Right cardiac atrium (tissue), 5 donors: ENCODE data around the gene DCAF8. TPM values are rescaled to one million over a fixed set of nuclear protein-coding genes. Genes with fewer than 3 reads are reported as not detected.
"Not testable (repeated sequence)": the region's sequence is repeated elsewhere in the genome, so short reads cannot be mapped to it uniquely, and the experiment has no call there.

ENCODE experiments used
- ATAC-seq, 2 donors: fragments of 200-7000 bp; cut with Tn5 transposase; one replicate each; pipeline versions ENCODE4 v1.8.0 to v1.9.1; 2020; ENCODE audit warnings: moderate library complexity in 2 of 2, mild to moderate bottlenecking in 1 of 2
- DNase-seq, 3 donors: peaks; one replicate each; pipeline ENCODE4 v3.0.0-alpha.2; 2020
- H3K27ac ChIP-seq: one replicate; pipeline ENCODE4 v1.5.1; 2013; ENCODE audit warnings: mild to moderate bottlenecking, low read length, control low read depth, moderate library complexity
- H3K27me3 ChIP-seq: one replicate; pipeline ENCODE4 v1.6.1; 2013; ENCODE audit not compliant: control insufficient read depth, insufficient read depth
- H3K4me1 ChIP-seq: one replicate; pipeline ENCODE4 v1.6.1; 2013; ENCODE audit warnings: low read length; ENCODE audit not compliant: control insufficient read depth, insufficient read depth
- H3K4me3 ChIP-seq: one replicate; pipeline ENCODE4 v1.5.1; 2013; ENCODE audit warnings: low read length, control low read depth
- H3K9me3 ChIP-seq: one replicate; pipeline ENCODE4 v1.6.1; 2013; ENCODE audit warnings: low read length; ENCODE audit not compliant: control insufficient read depth
- WGBS: extraction: QIAGEN DNeasy Blood & Tissue Kit; methylation state at CpG from one replicate; pipeline ENCODE4 v1.1.7; 2013; 5-methylcytosine and 5-hydroxymethylcytosine counted together
- intact Hi-C, 4 donors: fragments of 100-400 bp; cut with DNase I; formaldehyde crosslinking; loops; one replicate each; pipeline versions ENCODE4 v1.11.0 to v1.14.0; 2022 to 2023
- polyA plus RNA-seq: library from polyadenylated mRNA; stranded (reverse); fragments of 200-250 nt; gene quantifications from one replicate; pipeline ENCODE4 v1.2.3, GENCODE V29; 2013
- total RNA-seq, 4 donors: library from RNA; stranded (reverse); fragmentation: NEBNext Ultra II Directional; extraction: Animal tissue kit (Norgen Biotek cat#: 25700); gene quantifications; one replicate each; pipeline ENCODE4 v1.2.1, GENCODE V29; 2021
- donor health status: healthy with polysubstance abuse.
- donor health status: DM: no; HTN: yes; CAD: no.
- donor health status: DM: no; HTN: no; CAD: no.
- donor health status: DM: no; HTN: yes; CAD: no; lungs with severe emphysema.
- donor health status: DM: yes; HTN: yes; CAD: no.

Gene DCAF8
- total and polyA plus RNA-seq, 5 donors: 97.8 to 152 (median 113) TPM

GRCh38 chr1:160291248-160292220, 29.2 kb upstream of the DCAF8 start:
- H3K4me1 ChIP-seq: no peaks in the 10 kb centered on the region
- peak; percentile 35 to 73 (median 61) for DNase-seq
- peak overlapping the region; percentile 43 for H3K27ac ChIP-seq
- no peaks in the 10 kb centered on the region for H3K9me3 ChIP-seq
- no peak overlapping the region for H3K4me3 ChIP-seq
- peak; percentile 77 to 79 for ATAC-seq
- intact Hi-C loops: loop anchor here in 2 of 4 donors (5.0 to 10.0 kb wide), 3 partner anchors 97 to 187 kb away; partner anchors contain the start of gene CASQ1 (in 2 of the 2)
- no peaks in the 10 kb centered on the region for H3K27me3 ChIP-seq
- WGBS: 32% methylated on average over 11 of the region's 11 CpGs

DNA sequence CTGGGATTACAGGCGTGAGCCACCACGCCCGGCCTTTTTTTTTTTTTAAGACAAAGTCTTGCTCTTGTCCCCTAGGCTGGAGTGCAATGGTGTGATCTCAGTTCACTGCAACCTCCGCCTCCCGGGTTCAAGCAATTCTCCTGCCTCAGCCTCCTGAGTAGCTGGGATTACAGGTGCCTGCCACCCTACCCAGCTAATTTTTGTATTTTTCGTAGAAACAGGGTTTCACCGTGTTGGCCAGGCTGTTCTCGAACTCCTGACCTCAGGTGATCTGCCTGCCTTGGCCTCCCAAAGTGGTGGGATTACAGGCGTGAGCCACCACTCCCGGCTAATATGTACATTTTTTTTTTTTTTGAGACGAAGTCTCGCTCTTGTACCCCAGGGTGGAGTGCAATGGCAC, 25.4 kb upstream of the DCAF8 start:
- DNase-seq, H3K27ac ChIP-seq, H3K27me3 ChIP-seq, ATAC-seq, intact Hi-C loops, H3K4me3 ChIP-seq, H3K9me3 ChIP-seq, H3K4me1 ChIP-seq: not testable (repeated sequence)
- WGBS: 92% methylated on average over 12 of the region's 12 CpGs

- no peak for ATAC-seq
- WGBS: 81% methylated on average over 23 of the region's 23 CpGs
- Histone ChIP-seq H3K4me3 (peak overlapping the region; percentile 26), H3K4me1 (peaks cover 8% of the 10 kb centered on the region), H3K27ac (no peak overlapping the region), H3K9me3 (no peaks in the 10 kb centered on the region), H3K27me3 (no peaks in the 10 kb centered on the region)
- DNase-seq: peak in 1 of 3 donors; percentile 62
- intact Hi-C loops: no loop called here
Observed at GRCh38 chr1:160285506-160285905, 23.2 kb upstream of the DCAF8 start.

- intact Hi-C loops: no loop called here
Observed at GRCh38 chr1:160284782-160285344, 22.5 kb upstream of the DCAF8 start, which contains the start of gene PEX19. TSS of gene PEX19 (minus strand) at chr1:160285133. CDS start at chr1:160285124, 9 bp downstream.

GRCh38 chr1:160284220-160284781, 22.0 kb upstream of the DCAF8 start:
- Histone ChIP-seq H3K4me1 (peaks cover 8% of the 10 kb centered on the region), H3K27me3 (no peaks in the 10 kb centered on the region), H3K9me3 (no peaks in the 10 kb centered on the region), H3K27ac (peak overlapping the region; percentile 71), H3K4me3 (peak overlapping the region; percentile 98)
- ATAC-seq: peak; percentile 34 to 45
- 1% methylated on average over 15 of the region's 15 CpGs for WGBS
- no peak for DNase-seq
- intact Hi-C loops: no loop called here

More at GRCh38 chr1:160284782-160285344, 22.5 kb upstream of the DCAF8 start, which contains the start of gene PEX19:
- peaks cover 8% of the 10 kb centered on the region for H3K4me1 ChIP-seq
- peak within 1 kb of the TSS; percentile 98 for H3K4me3 ChIP-seq
- no peaks in the 10 kb centered on the region for H3K9me3 ChIP-seq
- H3K27me3 ChIP-seq: no peaks in the 10 kb centered on the region
- DNase-seq (peak; percentile 95 to 97 (median 97)), ATAC-seq (peak; percentile 99)
- WGBS: under 1% methylated on average over 27 of the region's 27 CpGs
- H3K27ac ChIP-seq: peak within 1 kb of the TSS; percentile 71

DNA sequence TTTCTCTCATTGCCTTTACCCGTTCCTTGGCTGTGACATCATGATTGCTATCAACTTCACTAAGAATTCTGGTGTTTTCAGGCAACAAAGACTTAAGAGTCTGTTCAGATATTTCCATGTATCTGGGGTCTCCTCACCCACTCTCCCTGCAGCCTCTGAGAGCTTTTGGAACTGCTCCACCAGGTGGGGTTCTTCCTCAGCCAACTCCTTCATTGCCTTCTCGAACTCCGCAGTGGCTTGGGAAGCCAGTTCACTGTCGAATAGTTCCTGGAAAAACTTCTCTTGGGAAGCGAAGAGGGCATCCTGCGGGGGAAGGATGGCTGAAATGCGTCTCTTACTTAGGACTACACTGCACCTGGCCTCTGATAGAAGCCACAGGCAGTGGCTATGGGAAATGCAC, 20.5 kb upstream of the DCAF8 start:
- Histone ChIP-seq H3K4me1 (peaks cover 8% of the 10 kb centered on the region), H3K9me3 (no peaks in the 10 kb centered on the region), H3K27me3 (no peaks in the 10 kb centered on the region), H3K27ac (no peak overlapping the region), H3K4me3 (no peak overlapping the region)
- DNase-seq (no peak), ATAC-seq (no peak)
- intact Hi-C loops: no loop called here
- WGBS: 89% methylated on average over 7 of the region's 7 CpGs

- Histone ChIP-seq H3K4me3 (no peak overlapping the region), H3K27me3 (no peaks in the 10 kb centered on the region), H3K9me3 (no peaks in the 10 kb centered on the region), H3K4me1 (no peaks in the 10 kb centered on the region), H3K27ac (no peak overlapping the region)
- ATAC-seq: no peak
- intact Hi-C loops: no loop called here
- WGBS: 88% methylated on average over 4 of the region's 4 CpGs
- no peak for DNase-seq
Observed at GRCh38 chr1:160277987-160278386, 15.6 kb upstream of the DCAF8 start.

DNA sequence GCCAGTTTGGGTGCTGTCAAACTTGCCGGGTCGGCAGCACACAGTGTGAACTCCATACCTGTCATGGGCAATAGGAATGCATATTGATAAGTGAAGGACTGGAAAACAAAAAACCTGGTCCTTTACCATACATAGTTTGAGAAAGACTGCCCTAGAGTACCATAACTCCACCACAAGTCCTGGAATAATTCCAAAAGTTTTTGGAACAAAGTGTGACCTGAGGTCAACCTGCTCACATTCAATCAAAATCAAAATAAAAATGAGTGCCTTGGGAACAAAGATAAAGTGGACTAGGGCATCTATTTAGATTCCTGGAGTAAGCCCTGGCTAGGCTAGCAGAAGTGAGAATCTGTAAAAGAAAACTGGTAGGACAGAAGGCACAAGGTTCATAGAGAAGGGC, 15.0 kb upstream of the DCAF8 start:
- intact Hi-C loops: no loop called here
- ATAC-seq (no peak), DNase-seq (no peak)
- Histone ChIP-seq H3K9me3 (no peaks in the 10 kb centered on the region), H3K27ac (no peak overlapping the region), H3K4me1 (no peaks in the 10 kb centered on the region), H3K27me3 (no peaks in the 10 kb centered on the region), H3K4me3 (no peak overlapping the region)
- WGBS: 73% methylated on average over 2 of the region's 2 CpGs

DNA sequence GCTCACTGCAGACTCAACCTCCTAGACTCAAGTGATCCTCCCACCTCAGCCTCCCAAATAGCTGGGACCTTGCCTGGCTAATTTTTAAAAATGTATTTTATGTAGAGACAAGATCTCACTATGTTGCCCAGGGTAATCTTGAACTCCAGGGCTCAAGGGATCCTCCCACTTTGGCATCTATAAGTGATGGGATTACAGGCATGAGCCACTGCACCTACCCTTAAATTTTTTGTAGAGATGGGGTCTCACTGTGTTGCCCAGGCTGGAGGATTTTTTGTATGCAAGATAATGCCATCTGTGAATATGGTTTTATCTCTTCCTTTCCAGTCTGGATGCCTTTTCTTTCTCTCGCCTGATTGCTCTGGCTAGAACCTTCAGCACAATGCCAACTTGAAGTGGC, 8.7 kb upstream of the DCAF8 start:
- DNase-seq (no peak), ATAC-seq (no peak)
- Histone ChIP-seq H3K27ac (no peak overlapping the region), H3K27me3 (no peaks in the 10 kb centered on the region), H3K4me1 (no peaks in the 10 kb centered on the region), H3K4me3 (no peak overlapping the region), H3K9me3 (no peaks in the 10 kb centered on the region)
- WGBS: 82% methylated on average over 1 of the region's 1 CpG
- intact Hi-C loops: no loop called here

DNA sequence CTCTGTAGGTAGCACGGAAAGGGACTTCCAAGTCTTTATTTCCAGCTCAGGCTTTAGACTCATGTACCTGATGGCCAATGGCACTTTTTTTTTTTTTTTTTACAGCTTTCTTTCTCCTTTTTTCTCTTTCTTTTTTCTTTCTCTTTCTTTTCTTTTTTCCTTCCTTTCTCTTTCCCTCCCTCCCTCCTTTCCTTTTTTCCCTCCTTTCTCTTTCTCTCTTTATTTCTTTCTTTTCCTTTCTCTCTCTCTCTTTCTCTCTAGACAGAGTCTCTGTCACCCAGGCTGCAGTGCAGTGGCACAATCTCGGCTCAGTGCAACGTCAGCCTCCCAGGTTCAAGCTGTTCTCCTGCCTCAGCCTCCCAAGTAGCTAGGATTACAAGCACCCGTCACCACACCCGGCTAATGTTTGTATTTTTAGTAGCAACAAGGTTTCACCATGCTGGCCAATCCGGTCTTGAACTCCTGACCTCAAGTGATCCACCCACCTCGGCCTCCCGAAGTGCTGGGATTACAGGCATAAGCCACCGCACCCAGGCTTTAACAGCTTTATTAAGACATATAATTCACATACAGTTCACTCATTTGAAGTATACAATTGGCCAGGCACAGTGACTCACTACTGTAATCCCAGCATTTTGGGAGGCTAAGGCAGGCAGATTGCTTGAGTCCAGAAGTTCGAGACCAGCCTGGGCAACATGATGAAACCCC, 5.1 kb upstream of the DCAF8 start:
- intact Hi-C loops: no loop called here
- Histone ChIP-seq H3K27ac (no peak overlapping the region), H3K4me3 (no peak overlapping the region), H3K9me3 (no peaks in the 10 kb centered on the region), H3K4me1 (no peaks in the 10 kb centered on the region), H3K27me3 (no peaks in the 10 kb centered on the region)
- DNase-seq (no peak), ATAC-seq (no peak)
- 81% methylated on average over 10 of the region's 10 CpGs for WGBS
